Ascending aorta (tissue), 2 donors: ENCODE measurements around the gene SPACA7. TPM values are rescaled to one million over a fixed set of nuclear protein-coding genes. Genes with fewer than 3 reads are reported as not detected.

ENCODE experiments used
- DNase-seq, 2 donors: peaks; one replicate each; pipeline ENCODE4 v3.0.0-alpha.2; 2019; ENCODE audit warnings: low spot score in 2 of 2
- H3K27ac ChIP-seq, 2 donors: fragments of 200-600 bp; sonication (generic); one replicate each; pipeline ENCODE4 v1.5.1; 2016 to 2017; ENCODE audit warnings: mild to moderate bottlenecking in 1 of 2
- H3K27me3 ChIP-seq: fragments of 200-600 bp; sonication (generic); one replicate; pipeline ENCODE4 v1.5.1; 2017
- H3K36me3 ChIP-seq, 2 donors: fragments of 200-600 bp; sonication (generic); one replicate each; pipeline ENCODE4 v1.5.1; 2016
- H3K4me1 ChIP-seq, 2 donors: fragments of 200-600 bp; sonication (generic); one replicate each; pipeline ENCODE4 v1.5.1; 2016 to 2017; ENCODE audit warnings: mild to moderate bottlenecking in 1 of 2
- H3K4me3 ChIP-seq, 2 donors: fragments of 200-600 bp; sonication (generic); one replicate each; pipeline ENCODE4 v1.5.1; 2016 to 2017; ENCODE audit warnings: mild to moderate bottlenecking in 1 of 2
- H3K9me3 ChIP-seq, 2 donors: fragments of 200-600 bp; sonication (generic); one replicate each; pipeline ENCODE4 v1.5.1; 2016
- CTCF ChIP-seq, 3 experiments: fragments of 200-600 bp in 2 of 3; fragments of 450-650 bp in 1 of 3; sonication (generic) in 2 of 3; IDR thresholded peaks; one replicate each; pipeline ENCODE4 v1.5.1; 2016 to 2019; ENCODE audit warnings: antibody characterized with exemption in 3 of 3, mild to moderate bottlenecking in 1 of 3, moderate library complexity in 1 of 3
- intact Hi-C: fragments of 100-400 bp; cut with DNase I; formaldehyde crosslinking; loops from one replicate; pipeline ENCODE4 v1.15.1; 2023
- total RNA-seq: library from RNA; depleted of rRNA; stranded (reverse); fragments of >200 nt; gene quantifications from one replicate; pipeline ENCODE4 v1.1.0, GENCODE V29; 2016

The SPACA7 gene
- total RNA-seq, 1 donor from 2014 or later: not detected

GRCh38 chr13:112341446-112341845 lies 34.7 kb upstream of the SPACA7 start:
- intact Hi-C loops: no loop called here
- H3K4me1 ChIP-seq: no peaks in the 10 kb centered on the region
- DNase-seq: no peak
- no peak overlapping the region for H3K4me3 ChIP-seq
- no peak for TF ChIP-seq CTCF (IDR thresholded peaks at IDR 0.05)
- no peaks in the 10 kb centered on the region for H3K27me3 ChIP-seq
- no peak overlapping the region for H3K27ac ChIP-seq
- no peaks in the 10 kb centered on the region for H3K9me3 ChIP-seq
- no peaks in the 10 kb centered on the region for H3K36me3 ChIP-seq

GRCh38 chr13:112341976-112342735 lies 34.0 kb upstream of the SPACA7 start:
- Histone ChIP-seq H3K36me3 (no peaks in the 10 kb centered on the region), H3K27ac (no peak overlapping the region), H3K4me3 (no peak overlapping the region), H3K27me3 (no peaks in the 10 kb centered on the region), H3K9me3 (no peaks in the 10 kb centered on the region), H3K4me1 (no peaks in the 10 kb centered on the region)
- DNase-seq: no peak
- intact Hi-C loops: no loop called here
- no peak for TF ChIP-seq CTCF (IDR thresholded peaks at IDR 0.05)

GRCh38 chr13:112342841-112343361 lies 33.3 kb upstream of the SPACA7 start:
- no peak for TF ChIP-seq CTCF (IDR thresholded peaks at IDR 0.05)
- intact Hi-C loops: no loop called here
- H3K4me3 ChIP-seq: no peak overlapping the region
- H3K9me3 ChIP-seq: no peaks in the 10 kb centered on the region
- H3K27me3 ChIP-seq: no peaks in the 10 kb centered on the region
- no peak overlapping the region for H3K27ac ChIP-seq
- DNase-seq: no peak
- H3K4me1 ChIP-seq: no peaks in the 10 kb centered on the region
- H3K36me3 ChIP-seq: no peaks in the 10 kb centered on the region

- H3K27ac ChIP-seq: no peak overlapping the region
- DNase-seq: no peak
- H3K9me3 ChIP-seq: no peaks in the 10 kb centered on the region
- H3K36me3 ChIP-seq: no peaks in the 10 kb centered on the region
- TF ChIP-seq CTCF (IDR thresholded peaks at IDR 0.05): no peak
- H3K4me3 ChIP-seq: no peak overlapping the region
- H3K27me3 ChIP-seq: no peaks in the 10 kb centered on the region
- intact Hi-C loops: no loop called here
- H3K4me1 ChIP-seq: no peaks in the 10 kb centered on the region
Measured at GRCh38 chr13:112343591-112343990, 32.6 kb upstream of the SPACA7 start.

GRCh38 chr13:112345826-112346172 lies 30.4 kb upstream of the SPACA7 start:
- H3K36me3 ChIP-seq: no peaks in the 10 kb centered on the region
- H3K27me3 ChIP-seq: no peaks in the 10 kb centered on the region
- no peak overlapping the region for H3K27ac ChIP-seq
- no peak for DNase-seq
- TF ChIP-seq CTCF (IDR thresholded peaks at IDR 0.05): no peak
- no peaks in the 10 kb centered on the region for H3K4me1 ChIP-seq
- intact Hi-C loops: no loop called here
- no peak overlapping the region for H3K4me3 ChIP-seq
- no peaks in the 10 kb centered on the region for H3K9me3 ChIP-seq
